VCaP (cell line): ENCODE results near the gene MPO.

Experiments used
- H3K27ac ChIP-seq: fragments of 450-650 bp; 2 replicates; pipeline ENCODE4 v1.5.1; 2017
- CTCF ChIP-seq: fragments of 450-650 bp; conservative IDR thresholded peaks from 2 replicates; pipeline ENCODE4 v1.5.1; 2017; ENCODE audit warnings: mild to moderate bottlenecking, moderate library complexity

The MPO gene

GRCh38 chr17:58285422-58285810, 4.7 kb upstream of the MPO start:
- no peak for TF ChIP-seq CTCF
- no peak overlapping the region for H3K27ac ChIP-seq

GRCh38 chr17:58284613-58285421, 4.1 kb upstream of the MPO start:
- no peak for TF ChIP-seq CTCF
- H3K27ac ChIP-seq, result no peak overlapping the region

- H3K27ac ChIP-seq, result no peak overlapping the region
- no peak for TF ChIP-seq CTCF
Measured at GRCh38 chr17:58283674-58284612, 3.2 kb upstream of the MPO start.

- TF ChIP-seq CTCF, result no peak
- H3K27ac ChIP-seq, result no peak overlapping the region
Measured at GRCh38 chr17:58282442-58282841, 1.7 kb upstream of the MPO start.

- TF ChIP-seq CTCF, result no peak
- H3K27ac ChIP-seq, result no peak overlapping the region
Measured at GRCh38 chr17:58281511-58282011, 826 bp upstream of the MPO start.

- TF ChIP-seq CTCF, result no peak
- H3K27ac ChIP-seq, result no peak overlapping the region
Measured at GRCh38 chr17:58279736-58280479, 827 bp downstream of the MPO start.
